Activated T-cell treated with anti-CD3 and anti-CD28 coated beads, Interleukin-2, amount 50 U/mL, for 72 hours (primary cell): Measurements from ENCODE around the gene ATP9B. TPM values are rescaled to one million over a fixed set of nuclear protein-coding genes. Genes with fewer than 3 reads are reported as not detected.

Experiments used
- ATAC-seq, 2 donors: fragments of 150-1000 bp; cut with Tn5 transposase; replicated peaks in 1 of 2; 2 replicates each; pipeline ENCODE4 v1.10.0; 2021; ENCODE audit warnings: moderate library complexity in 2 of 2, mild to moderate bottlenecking in 1 of 2
- DNase-seq, 2 donors: peaks; one replicate each; pipeline ENCODE4 v3.0.0; 2021 to 2022; ENCODE audit warnings: mixed read lengths in 1 of 2
- H3K27ac Mint-ChIP-seq: one replicate; pipeline ENCODE4 v1.8.0; 2022; ENCODE audit warnings: mild to moderate bottlenecking, moderate library complexity, mixed read lengths
- H3K27me3 Mint-ChIP-seq: one replicate; pipeline ENCODE4 v1.8.0; 2022; ENCODE audit warnings: low read depth, mixed read lengths
- H3K36me3 Mint-ChIP-seq, 2 donors: one replicate each; pipeline ENCODE4 v1.8.0; 2022; ENCODE audit warnings: mixed read lengths in 2 of 2, mild to moderate bottlenecking in 1 of 2; ENCODE audit not compliant: insufficient read depth in 2 of 2
- H3K4me1 Mint-ChIP-seq: one replicate; pipeline ENCODE4 v1.8.0; 2022; ENCODE audit warnings: low read depth, mixed read lengths
- H3K4me3 Mint-ChIP-seq, 2 donors: one replicate each; pipeline ENCODE4 v1.8.0; 2022; ENCODE audit warnings: mild to moderate bottlenecking in 2 of 2, mixed read lengths in 2 of 2, moderate library complexity in 2 of 2
- H3K9me3 Mint-ChIP-seq, 2 donors: one replicate each; pipeline ENCODE4 v1.8.0; 2022; ENCODE audit warnings: mixed read lengths in 2 of 2
- total RNA-seq, 2 donors: library from RNA; stranded (reverse); gene quantifications; one replicate each; pipeline ENCODE4 v1.2.3, GENCODE V29; 2022

ATP9B gene
- total RNA-seq, 2 donors from 2014 or later: 24.1 TPM

- Mint-ChIP-seq H3K27me3 (no peaks in the 10 kb centered on the region), H3K9me3 (no peaks in the 10 kb centered on the region), H3K4me1 (no peaks in the 10 kb centered on the region), H3K4me3 (no peak overlapping the region), H3K36me3 (peaks cover 3 to 7% of the 10 kb centered on the region in 2 donors), H3K27ac (no peak overlapping the region)
- ATAC-seq (no peak), DNase-seq (no peak)
Observed at GRCh38 chr18:79305911-79306310, 236.7 kb downstream of the ATP9B start.

DNA sequence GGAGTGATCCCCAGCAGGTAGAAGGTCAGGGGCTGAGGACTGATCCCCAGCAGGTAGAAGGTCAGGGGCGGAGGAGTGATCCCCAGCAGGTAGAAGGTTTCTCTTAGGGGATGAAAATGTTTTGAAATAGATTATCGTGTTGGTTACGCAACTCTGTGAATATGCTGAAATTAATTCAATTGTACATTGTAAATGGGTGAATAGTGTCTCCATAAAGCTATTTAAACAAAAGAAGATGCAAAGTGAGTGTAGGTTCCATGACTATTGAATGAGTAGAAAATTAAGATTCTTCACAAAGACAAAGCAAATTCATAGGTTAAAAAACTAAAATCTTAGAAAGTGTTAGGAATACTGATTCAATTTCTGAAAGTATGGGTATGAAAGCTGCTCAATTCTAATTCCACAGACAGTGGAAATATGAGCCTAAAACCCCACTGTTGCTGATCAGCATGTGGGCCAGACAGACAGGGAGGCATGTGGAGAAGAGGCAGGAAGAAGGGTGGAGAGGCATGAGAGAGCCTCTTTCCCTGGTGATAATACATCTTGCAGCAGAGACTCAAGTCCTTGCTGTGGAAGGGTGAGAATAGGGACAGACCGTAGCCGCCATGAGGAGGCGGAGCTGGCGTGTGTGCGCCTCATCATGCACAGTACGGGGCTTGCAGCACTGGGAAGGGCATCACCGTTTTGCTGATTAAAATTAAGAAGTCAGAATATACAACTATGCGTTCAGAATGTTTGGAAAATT lies 240.6 kb downstream of the ATP9B start:
- Mint-ChIP-seq H3K36me3 (peaks cover 5 to 17% of the 10 kb centered on the region in 2 donors), H3K27me3 (no peaks in the 10 kb centered on the region), H3K27ac (peak overlapping the region; percentile 5), H3K4me3 (no peak overlapping the region), H3K4me1 (no peaks in the 10 kb centered on the region), H3K9me3 (no peaks in the 10 kb centered on the region)
- ATAC-seq: no peak
- DNase-seq: no peak

GRCh38 chr18:79314838-79315388 lies 245.7 kb downstream of the ATP9B start:
- Mint-ChIP-seq H3K27ac (no peak overlapping the region), H3K4me1 (peaks cover 11% of the 10 kb centered on the region), H3K36me3 (peaks cover 9 to 13% of the 10 kb centered on the region in 2 donors), H3K4me3 (no peak overlapping the region), H3K27me3 (no peaks in the 10 kb centered on the region), H3K9me3 (peaks cover 2 to 3% of the 10 kb centered on the region in 2 donors)
- no peak for ATAC-seq
- no peak for DNase-seq

DNA sequence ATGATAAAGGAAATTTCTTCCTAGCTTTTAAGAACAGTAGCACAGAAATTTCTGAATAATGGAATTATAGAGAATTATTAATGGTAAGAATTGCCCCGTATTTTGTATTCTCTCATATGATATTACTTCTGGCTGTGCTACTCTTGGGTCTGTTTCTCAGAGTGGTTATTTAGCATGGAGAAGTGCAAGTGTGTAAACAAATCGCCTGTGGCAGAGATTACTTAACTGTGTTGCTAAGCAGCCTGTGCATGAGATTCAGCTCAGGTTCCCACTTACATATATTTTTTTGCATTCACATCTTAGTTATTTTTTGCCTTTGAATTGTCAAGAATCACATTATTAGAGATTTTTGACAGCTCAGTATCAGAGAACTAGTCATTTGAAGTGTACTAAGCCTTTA lies 246.4 kb downstream of the ATP9B start:
- no peak overlapping the region for H3K27ac Mint-ChIP-seq
- H3K4me1 Mint-ChIP-seq: peaks cover 11% of the 10 kb centered on the region
- H3K9me3 Mint-ChIP-seq: peaks cover 2 to 3% of the 10 kb centered on the region in 2 donors
- H3K27me3 Mint-ChIP-seq: no peaks in the 10 kb centered on the region
- H3K36me3 Mint-ChIP-seq: peaks cover 9 to 13% of the 10 kb centered on the region in 2 donors
- ATAC-seq (no peak), DNase-seq (no peak)
- no peak overlapping the region for H3K4me3 Mint-ChIP-seq

DNA sequence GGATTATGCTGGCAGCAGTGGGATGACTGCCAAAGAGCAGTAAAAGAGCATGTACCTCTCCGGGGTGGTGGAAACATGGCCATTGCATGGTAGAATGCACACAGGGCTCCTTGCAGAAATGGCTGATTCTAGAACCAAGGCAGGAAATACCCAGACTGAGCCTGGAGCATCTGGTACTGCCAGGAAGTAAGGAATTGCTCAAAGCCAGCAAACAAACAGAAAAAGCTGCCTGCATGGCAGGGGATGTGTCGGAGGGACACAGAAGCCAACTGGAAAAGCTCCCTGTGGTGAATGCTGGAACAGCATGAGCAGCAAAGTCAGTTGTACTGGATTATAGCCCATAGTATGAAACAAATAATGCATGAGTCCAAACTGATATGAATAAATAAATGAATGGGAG lies 248.5 kb downstream of the ATP9B start:
- peaks cover 2 to 3% of the 10 kb centered on the region in 2 donors for H3K9me3 Mint-ChIP-seq
- H3K4me3 Mint-ChIP-seq: no peak overlapping the region
- peak overlapping the region; percentile 52 for H3K27ac Mint-ChIP-seq
- no peaks in the 10 kb centered on the region for H3K27me3 Mint-ChIP-seq
- ATAC-seq: no peak
- no peak for DNase-seq
- H3K36me3 Mint-ChIP-seq: peaks cover 6 to 7% of the 10 kb centered on the region in 2 donors
- peaks cover 11% of the 10 kb centered on the region for H3K4me1 Mint-ChIP-seq

- Mint-ChIP-seq H3K36me3 (peaks cover 6 to 7% of the 10 kb centered on the region in 2 donors), H3K4me1 (peaks cover 11% of the 10 kb centered on the region), H3K27ac (peak overlapping the region; percentile 52), H3K27me3 (no peaks in the 10 kb centered on the region), H3K9me3 (peaks cover 2 to 3% of the 10 kb centered on the region in 2 donors), H3K4me3 (no peak overlapping the region)
- no peak for DNase-seq
- ATAC-seq: no peak
Observed at GRCh38 chr18:79318142-79318673, 249.0 kb downstream of the ATP9B start.

- peaks cover 6 to 7% of the 10 kb centered on the region in 2 donors for H3K36me3 Mint-ChIP-seq
Observed at GRCh38 chr18:79320216-79320850, 251.1 kb downstream of the ATP9B start.

DNA sequence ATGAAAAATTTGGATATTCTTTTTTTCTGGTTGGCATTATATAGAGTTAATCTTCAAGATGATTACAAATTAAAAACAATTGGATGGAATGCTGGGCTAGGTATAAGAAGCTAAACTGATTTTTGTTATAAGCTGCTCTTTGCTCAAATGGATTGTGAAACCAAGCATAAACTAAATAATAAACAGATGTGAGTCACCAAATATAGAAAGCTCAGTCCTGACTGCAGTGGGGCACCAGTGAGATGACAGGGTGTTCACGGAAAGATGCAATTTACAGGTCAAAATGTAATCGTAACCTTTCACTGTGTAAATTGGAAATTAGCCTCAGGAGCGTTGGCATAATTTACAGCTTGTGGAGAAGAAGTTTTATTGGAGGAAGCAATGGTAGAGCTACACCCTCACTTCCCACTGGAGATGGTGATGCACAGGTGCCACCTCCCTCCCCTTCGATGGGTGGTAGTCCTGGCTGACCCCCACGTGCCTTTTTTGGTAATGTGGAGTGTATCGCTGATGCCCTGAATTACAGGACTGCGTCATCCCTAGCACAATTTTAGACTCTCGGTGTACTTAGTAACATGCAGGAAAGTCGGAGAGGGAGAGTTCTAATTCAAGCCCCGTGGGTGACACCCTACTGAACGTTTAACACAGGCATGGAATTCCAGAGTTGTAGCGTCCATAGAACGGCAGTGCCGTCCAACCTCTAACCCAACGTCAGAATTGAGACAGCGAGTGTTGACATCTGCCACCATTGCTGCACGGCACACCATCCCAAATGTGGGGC lies 252.6 kb downstream of the ATP9B start:
- Mint-ChIP-seq H3K27me3 (no peaks in the 10 kb centered on the region), H3K4me1 (peaks cover 17% of the 10 kb centered on the region), H3K4me3 (no peak overlapping the region), H3K9me3 (no peaks in the 10 kb centered on the region), H3K36me3 (peaks cover 0 to 4% of the 10 kb centered on the region in 2 donors), H3K27ac (no peak overlapping the region)
- DNase-seq: no peak
- no peak for ATAC-seq

More at GRCh38 chr18:79320216-79320850, 251.1 kb downstream of the ATP9B start:
- ATAC-seq (no peak), DNase-seq (no peak)
- H3K9me3 Mint-ChIP-seq: peaks cover 2 to 3% of the 10 kb centered on the region in 2 donors
- no peak overlapping the region for H3K27ac Mint-ChIP-seq
- no peak overlapping the region for H3K4me3 Mint-ChIP-seq
- H3K4me1 Mint-ChIP-seq: peaks cover 11% of the 10 kb centered on the region
- no peaks in the 10 kb centered on the region for H3K27me3 Mint-ChIP-seq

DNA sequence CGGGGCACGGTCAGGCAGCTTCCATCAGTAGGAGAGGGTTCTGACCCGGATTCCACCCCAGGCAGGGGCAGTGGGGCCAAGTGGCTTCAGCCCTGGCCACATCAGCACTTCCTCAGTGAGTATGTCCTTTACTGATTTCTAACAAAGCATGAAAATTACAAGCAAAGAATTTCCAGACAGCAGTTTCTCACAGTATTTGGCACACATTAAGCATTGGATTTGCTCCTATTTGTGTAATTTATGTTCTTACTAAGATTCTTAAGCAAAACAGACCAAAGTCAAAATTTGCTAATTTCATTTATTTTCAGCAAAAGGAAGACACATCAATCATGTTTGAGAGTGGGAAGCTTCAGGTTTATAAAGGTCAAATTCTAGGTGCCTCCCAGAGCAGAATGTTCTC lies 253.2 kb downstream of the ATP9B start:
- Mint-ChIP-seq H3K27me3 (no peaks in the 10 kb centered on the region), H3K4me3 (no peak overlapping the region), H3K27ac (no peak overlapping the region), H3K4me1 (peaks cover 20% of the 10 kb centered on the region), H3K36me3 (peaks cover 2 to 7% of the 10 kb centered on the region in 2 donors), H3K9me3 (peaks cover 2% of the 10 kb centered on the region in 2 donors)
- no peak for DNase-seq
- no peak for ATAC-seq

DNA sequence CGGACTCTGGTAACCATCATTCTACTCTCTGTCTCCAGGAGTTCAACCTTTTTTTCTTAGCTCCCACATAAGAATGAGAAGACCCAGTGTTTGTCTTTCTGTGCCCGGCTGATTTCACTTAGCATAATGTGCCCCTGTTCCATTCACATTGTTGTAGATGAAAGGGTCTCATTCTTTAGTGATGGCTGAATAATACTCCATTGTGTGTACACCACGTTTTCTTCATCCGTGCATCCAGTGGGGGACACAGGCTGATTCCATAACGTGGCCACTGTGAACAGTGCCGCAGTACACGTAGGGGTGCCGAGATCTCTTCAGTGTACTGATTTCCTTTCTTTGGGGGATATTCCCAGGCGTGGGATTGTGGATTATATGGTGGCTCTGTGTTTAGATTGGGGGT lies 254.3 kb downstream of the ATP9B start:
- no peaks in the 10 kb centered on the region for H3K27me3 Mint-ChIP-seq
- peaks cover 2 to 4% of the 10 kb centered on the region in 2 donors for H3K9me3 Mint-ChIP-seq
- no peak overlapping the region for H3K4me3 Mint-ChIP-seq
- ATAC-seq: no peak
- H3K27ac Mint-ChIP-seq: no peak overlapping the region
- H3K36me3 Mint-ChIP-seq: peaks cover 4 to 9% of the 10 kb centered on the region in 2 donors
- peaks cover 10% of the 10 kb centered on the region for H3K4me1 Mint-ChIP-seq
- DNase-seq: no peak

- no peak for DNase-seq
- no peak overlapping the region for H3K4me3 Mint-ChIP-seq
- H3K27me3 Mint-ChIP-seq: no peaks in the 10 kb centered on the region
- peaks cover 10% of the 10 kb centered on the region for H3K4me1 Mint-ChIP-seq
- peak in 1 of 2 donors; percentile 38 for ATAC-seq
- peaks cover 2 to 4% of the 10 kb centered on the region in 2 donors for H3K9me3 Mint-ChIP-seq
- H3K27ac Mint-ChIP-seq: peak overlapping the region; percentile 74
- peaks cover 4 to 9% of the 10 kb centered on the region in 2 donors for H3K36me3 Mint-ChIP-seq
Observed at GRCh38 chr18:79326413-79327198, 257.4 kb downstream of the ATP9B start.

DNA sequence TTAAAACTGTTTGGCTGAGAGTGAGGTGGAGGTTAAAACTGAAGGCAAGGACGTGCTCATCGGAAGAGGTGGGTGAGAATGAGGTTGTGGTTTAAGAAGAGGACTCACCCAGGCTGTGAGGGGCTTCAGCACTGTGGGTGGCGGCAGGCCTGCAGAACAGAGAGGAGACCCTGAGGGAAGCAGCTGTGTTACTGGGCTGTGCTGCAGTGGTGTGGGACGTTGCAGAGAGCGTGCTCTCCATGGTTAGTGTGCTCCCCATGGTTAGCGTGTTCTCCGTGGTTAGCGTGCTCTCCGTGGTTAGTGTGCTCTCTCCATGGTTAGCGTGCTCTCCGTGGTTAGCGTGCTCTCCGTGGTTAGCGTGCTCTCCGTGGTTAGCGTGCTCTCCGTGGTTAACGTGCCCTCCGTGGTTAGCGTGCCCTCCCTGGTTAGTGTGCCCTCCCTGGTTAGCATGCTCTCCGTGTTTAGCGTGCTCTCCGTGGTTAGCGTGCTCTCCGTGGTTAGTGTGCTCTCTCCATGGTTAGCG lies 258.1 kb downstream of the ATP9B start:
- Mint-ChIP-seq H3K4me1 (peaks cover 10% of the 10 kb centered on the region), H3K27ac (peak overlapping the region; percentile 74), H3K27me3 (no peaks in the 10 kb centered on the region), H3K36me3 (peaks cover 4 to 7% of the 10 kb centered on the region in 2 donors), H3K4me3 (no peak overlapping the region), H3K9me3 (peaks cover 2 to 4% of the 10 kb centered on the region in 2 donors)
- DNase-seq (no peak), ATAC-seq (peak; percentile 39)
